Keratinocyte (primary cell): ENCODE data around the gene TTC24.

Source experiments
- CTCF ChIP-seq, 3 experiments: IDR thresholded peaks in 1 of 3; conservative IDR thresholded peaks in 1 of 3; optimal IDR thresholded peaks in 1 of 3; 2 replicates in 2 of 3; 3 replicates in 1 of 3; pipeline versions ENCODE3 to v1.5.1; 2011; ENCODE audit warnings: low read length in 3 of 3, mild to moderate bottlenecking in 3 of 3, moderate library complexity in 2 of 3, control low read depth in 1 of 3, inconsistent platforms in 1 of 3; ENCODE audit not compliant: insufficient read depth in 2 of 3; ENCODE audit errors: extremely low read depth in 1 of 3
- EZH2 ChIP-seq: IDR thresholded peaks from one replicate; pipeline ENCODE4 v1.6.1; 2012; ENCODE audit warnings: inconsistent platforms, mild to moderate bottlenecking, low read length, moderate library complexity

DNA sequence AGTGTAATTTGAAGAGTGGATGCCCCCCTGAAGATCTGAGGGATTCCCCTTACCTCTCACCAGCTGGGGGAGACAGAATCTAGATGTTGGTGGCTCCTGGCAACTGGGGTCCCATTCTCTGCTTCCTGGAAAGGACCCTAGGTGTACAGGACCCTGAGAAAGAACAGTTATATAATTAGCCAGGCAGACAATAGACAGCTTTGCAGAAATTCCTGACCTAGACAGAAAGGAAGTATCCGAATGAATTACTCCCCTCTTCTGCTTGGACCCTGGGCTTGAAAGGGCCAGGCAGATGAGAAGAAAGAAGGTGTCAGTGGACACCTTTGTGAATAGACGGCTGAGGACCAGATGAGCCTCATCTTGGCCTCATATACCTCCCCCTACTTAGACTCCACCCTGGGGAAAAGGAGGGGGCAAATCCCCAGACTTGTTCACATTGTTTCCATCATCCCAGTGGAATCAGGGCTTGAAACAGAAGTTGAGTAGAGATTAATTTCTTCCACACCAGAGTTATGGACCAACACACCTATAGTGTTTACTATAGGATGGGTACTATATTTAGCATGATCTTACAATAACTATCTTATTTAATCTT lies 5.4 kb upstream of the TTC24 start:
- TF ChIP-seq CTCF (optimal IDR thresholded peaks at IDR 0.05 in 1 of 3, IDR thresholded peaks at IDR 0.05 in 1 of 3, conservative IDR thresholded peaks at IDR 0.05 in 1 of 3; ENCODE audit: extremely low read depth in 1 of 3, insufficient read depth in 2 of 3, low read length in 3 of 3) (no peak), EZH2 (no peak)
